Occipital lobe (tissue), 2 donors: Measurements from ENCODE around the gene LRRFIP1. TPM values are rescaled to one million over a fixed set of nuclear protein-coding genes. Genes with fewer than 3 reads are reported as not detected.
"Not testable (repeated sequence)": the region's sequence is repeated elsewhere in the genome, so short reads cannot be mapped to it uniquely, and the experiment has no call there.

Source experiments
- DNase-seq: peaks from one replicate; lab custom pipeline; 2025; lab: John Stamatoyannopoulos, UW
- total RNA-seq: library from RNA; depleted of rRNA; stranded (reverse); fragments of >200 nt; gene quantifications from one replicate; pipeline ENCODE4 v1.2.3, GENCODE V29; 2014

LRRFIP1 gene
- total RNA-seq, 1 donor from 2014 or later: 29.0 TPM

DNA sequence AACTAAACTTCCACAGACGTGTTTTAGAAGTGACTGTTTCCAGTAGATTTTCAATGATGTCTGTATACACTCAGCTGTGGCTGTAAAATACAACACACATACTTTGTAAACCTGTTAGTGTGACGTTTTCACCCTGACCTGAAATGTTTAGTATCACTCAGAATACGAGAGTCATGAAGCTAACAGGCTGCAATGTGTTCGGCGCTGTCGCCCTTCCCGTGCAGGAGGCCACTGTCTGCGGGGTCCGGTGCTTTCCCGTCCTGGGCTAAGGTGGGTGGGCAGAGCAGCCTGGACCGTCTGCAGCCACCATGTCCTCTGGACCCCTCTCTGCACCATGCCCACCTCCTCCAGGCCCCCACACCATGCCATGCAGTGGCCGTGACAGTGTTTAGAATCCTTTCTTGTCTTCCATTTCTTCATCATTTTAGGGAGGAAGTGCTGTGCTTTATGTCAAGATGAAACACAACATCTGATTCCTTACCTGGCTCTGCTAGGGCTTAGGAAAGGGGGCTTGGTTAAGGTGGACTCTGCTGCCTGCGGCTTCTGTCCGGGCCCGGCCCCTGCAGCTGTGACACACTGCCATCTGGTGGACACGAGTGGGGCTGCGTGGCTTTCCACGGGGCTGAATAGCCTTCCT is 117.3 kb downstream of the LRRFIP1 start:
- peak; percentile 49 for DNase-seq

- no peak for DNase-seq
Observed at GRCh38 chr2:237745250-237745613, 117.8 kb downstream of the LRRFIP1 start.

DNA sequence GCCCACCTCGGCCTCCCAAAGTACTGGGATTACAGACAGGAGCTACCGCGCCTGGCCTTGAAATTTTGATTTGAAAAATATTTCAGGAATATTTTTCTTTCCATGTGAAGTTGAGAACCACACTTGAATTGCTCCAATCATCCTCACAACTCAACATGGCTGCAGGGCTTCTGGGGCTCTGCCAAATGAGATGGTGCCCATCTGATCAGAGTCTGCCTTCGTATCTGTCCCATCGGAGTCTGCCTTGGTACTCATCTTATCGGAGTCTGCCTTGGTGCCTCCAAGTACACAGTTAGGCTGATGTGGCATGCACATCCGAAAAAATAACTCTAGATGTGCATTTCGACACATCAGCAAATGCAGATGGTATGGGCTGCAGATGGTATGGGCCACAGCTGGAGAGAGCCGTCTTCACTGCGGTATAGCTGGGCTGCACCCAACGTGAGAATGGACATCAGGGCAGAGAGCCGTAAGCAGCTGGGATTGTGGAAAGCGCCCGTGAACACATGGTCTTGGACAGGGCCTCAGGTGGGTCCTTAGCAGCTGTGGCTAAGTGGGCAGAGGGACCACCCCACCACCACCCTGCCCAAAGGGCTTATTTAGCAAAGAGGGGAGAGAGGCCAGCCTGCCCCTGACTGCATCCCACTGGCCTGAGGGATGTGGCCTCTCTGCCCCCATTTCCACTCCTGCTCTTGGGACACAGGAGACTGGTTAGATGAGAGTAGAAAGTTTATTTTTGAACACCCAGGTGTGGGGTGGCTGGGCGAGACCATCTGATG is 119.1 kb downstream of the LRRFIP1 start:
- DNase-seq: no peak

DNA sequence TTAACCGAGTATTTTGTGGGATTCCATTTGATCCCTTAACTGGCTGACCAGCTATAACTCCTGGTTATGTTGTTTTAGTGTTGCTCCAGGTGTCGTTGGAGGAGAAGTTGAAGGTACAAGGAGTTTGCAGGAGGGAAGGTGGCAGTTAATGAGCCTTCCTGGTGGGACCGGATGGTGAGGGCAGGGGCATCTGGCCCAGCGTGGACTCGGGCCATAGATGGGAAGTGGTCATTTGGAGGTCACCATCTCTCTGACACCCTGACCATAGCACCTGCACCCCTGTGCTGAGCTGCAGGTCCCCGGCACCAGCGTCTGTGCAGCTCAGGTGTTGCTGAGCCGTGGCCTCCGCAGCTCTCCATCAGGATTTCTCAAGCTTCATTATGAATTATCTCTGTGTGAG is 119.8 kb downstream of the LRRFIP1 start:
- no peak for DNase-seq

GRCh38 chr2:237749002-237749401 is 121.6 kb downstream of the LRRFIP1 start:
- DNase-seq: no peak

GRCh38 chr2:237749961-237750360 is 122.6 kb downstream of the LRRFIP1 start:
- no peak for DNase-seq

DNA sequence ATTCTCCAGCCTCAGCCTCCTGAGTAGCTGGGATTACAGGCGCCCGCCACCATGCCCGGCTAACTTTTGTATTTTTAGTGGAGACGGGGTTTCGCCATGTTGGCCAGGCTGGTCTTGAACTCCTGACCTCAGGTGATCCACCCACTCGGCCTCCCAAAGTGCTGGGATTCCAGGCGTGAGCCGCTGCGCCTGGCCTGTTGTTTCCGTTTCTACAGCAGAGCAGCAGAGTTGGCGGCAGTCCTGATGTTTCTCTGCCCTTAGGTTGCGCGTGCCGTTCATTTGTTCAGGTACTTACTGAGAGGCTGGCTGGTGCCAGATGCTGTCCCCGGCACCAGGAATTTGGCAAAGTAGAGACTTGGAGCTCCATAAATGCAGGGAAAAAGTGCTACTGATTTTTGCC is 123.1 kb downstream of the LRRFIP1 start:
- DNase-seq: not testable (repeated sequence)

- no peak for DNase-seq
Observed at GRCh38 chr2:237752761-237753165, 125.4 kb downstream of the LRRFIP1 start.

DNA sequence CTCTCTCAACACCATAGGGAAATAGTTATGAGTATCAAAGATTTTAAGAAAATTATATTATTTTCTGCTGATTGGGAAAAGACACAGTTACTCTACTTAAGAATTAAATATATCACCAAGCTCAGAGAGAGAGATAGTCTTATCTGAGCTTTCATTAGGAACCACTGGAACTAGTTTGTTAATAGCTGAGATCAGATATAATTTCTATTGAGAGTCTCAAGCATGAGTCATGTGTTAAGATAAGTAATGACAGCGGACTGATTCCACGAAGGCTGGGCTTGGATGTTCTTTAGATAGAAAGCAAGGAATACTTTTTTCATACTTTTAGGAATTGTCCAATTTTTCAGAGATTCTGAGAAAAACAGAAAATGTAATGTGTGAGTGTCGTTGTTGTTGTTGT is 126.8 kb downstream of the LRRFIP1 start:
- no peak for DNase-seq

GRCh38 chr2:237754626-237755248 is 127.3 kb downstream of the LRRFIP1 start:
- DNase-seq: no peak

GRCh38 chr2:237757616-237758015 is 130.2 kb downstream of the LRRFIP1 start:
- DNase-seq: no peak

DNA sequence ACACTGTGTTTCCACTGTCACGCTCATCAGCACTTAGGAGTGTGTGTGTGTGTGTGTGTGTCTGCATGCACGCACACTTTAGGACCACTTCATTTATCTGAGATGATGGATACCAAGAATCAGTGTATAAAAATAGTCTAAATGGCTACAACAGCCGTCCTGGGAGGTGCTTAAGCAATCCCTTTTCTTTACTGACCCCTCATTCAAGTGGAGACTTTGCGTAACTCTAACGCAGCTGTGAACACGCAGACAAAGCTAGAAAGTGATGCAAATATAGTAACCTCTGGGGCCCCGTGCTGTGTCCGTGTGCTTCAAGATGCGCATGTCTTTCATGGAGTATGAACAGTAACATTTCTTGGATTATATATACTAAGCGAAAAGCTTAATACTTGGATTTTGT is 130.8 kb downstream of the LRRFIP1 start:
- DNase-seq: no peak

DNA sequence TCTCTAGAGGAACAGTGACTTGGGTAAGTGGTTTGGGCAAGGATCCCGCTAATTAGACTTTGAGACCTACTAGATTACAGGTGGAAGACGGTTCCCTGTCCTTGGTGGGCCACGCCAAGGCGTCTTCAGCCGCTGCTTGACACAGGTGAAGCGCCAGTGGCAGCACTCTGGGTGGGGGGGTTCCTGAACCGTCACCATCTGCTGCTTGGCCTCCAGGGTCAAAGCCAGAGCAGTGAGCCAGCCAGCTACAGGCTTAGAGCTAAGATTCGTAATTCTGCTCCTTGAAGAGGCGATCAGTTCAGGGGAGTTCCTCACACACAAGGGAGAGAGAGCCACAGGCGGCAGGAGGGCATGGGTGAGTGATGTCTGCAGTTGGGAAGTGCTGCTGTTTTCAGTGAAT is 131.8 kb downstream of the LRRFIP1 start:
- no peak for DNase-seq

- DNase-seq: no peak
Observed at GRCh38 chr2:237760506-237761502, 133.4 kb downstream of the LRRFIP1 start.

- not testable (repeated sequence) for DNase-seq
Observed at GRCh38 chr2:237762291-237763182, 135.2 kb downstream of the LRRFIP1 start.

GRCh38 chr2:237763812-237764211 is 136.4 kb downstream of the LRRFIP1 start:
- DNase-seq: no peak

DNA sequence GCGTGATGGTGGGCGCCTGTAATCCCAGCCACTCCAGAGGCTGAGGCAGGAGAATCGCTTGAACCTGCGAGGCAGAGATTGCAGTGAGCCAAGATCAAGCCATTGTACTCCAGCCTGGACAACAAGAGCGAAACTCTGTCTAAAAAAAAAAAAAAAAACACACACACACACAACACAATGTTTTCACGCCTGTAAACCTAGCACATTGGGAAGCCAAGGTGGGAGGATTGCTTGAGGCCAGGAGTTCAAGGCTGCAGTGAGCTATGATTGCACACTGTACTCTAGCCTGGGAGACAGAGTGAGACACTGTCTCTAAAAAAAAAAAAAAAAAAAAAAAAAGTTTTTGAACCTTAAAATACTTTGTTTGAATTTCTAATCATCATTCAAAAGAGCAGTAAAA is 137.7 kb downstream of the LRRFIP1 start:
- not testable (repeated sequence) for DNase-seq

GRCh38 chr2:237765875-237766274 is 138.5 kb downstream of the LRRFIP1 start:
- DNase-seq: no peak

- DNase-seq: no peak
Observed at GRCh38 chr2:237766340-237766739, 139.0 kb downstream of the LRRFIP1 start.

DNA sequence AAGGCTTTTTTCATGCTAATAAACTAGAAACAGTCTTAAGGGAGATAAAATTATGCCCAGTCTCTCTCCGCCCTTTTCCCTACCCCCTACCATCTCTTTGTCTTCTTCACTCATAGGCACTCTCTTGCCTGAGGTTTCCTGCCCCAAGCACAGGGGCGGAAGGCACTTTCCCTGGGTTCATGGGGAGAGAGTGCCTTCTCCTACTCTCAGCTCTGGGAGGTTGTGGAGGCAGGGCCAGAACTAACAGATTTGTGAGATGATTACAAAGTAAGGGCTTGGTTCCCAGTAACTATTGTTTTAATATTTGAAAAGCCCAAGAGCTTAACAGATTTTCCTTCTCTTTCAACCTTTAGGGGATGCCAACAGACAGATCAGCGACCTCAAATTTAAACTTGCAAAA is 145.1 kb downstream of the LRRFIP1 start:
- DNase-seq: no peak
